HepG2 (cell line): ENCODE measurements around the gene GALP. TPM values are rescaled to one million over a fixed set of nuclear protein-coding genes. Genes with fewer than 3 reads are reported as not detected.

Experiments
- IKZF1 ChIP-seq: fragments of 450-650 bp; IDR thresholded peaks from 2 replicates; pipeline ENCODE4 v1.7.1; 2016
- KDM2A ChIP-seq: sonication (generic); formaldehyde crosslinking; IDR thresholded peaks from 2 replicates; pipeline ENCODE4 v1.4.0; 2020; ENCODE audit warnings: low read depth, missing genetic modification reagents, borderline replicate concordance
- MEF2D ChIP-seq: sonication (generic); formaldehyde crosslinking; IDR thresholded peaks from 2 replicates; pipeline ENCODE4 v1.5.1; 2020; ENCODE audit warnings: mild to moderate bottlenecking, missing genetic modification reagents
- NR2F2 ChIP-seq: IDR thresholded peaks from 2 replicates; pipeline ENCODE4 v1.6.1; 2012; ENCODE audit warnings: low read depth, inconsistent platforms, borderline replicate concordance
- PITX1 ChIP-seq: sonication (generic); formaldehyde crosslinking; IDR thresholded peaks from 2 replicates; pipeline ENCODE4 v1.5.1; 2020; ENCODE audit warnings: mild to moderate bottlenecking, missing genetic modification reagents
- RFX5 ChIP-seq: IDR thresholded peaks from 2 replicates; pipeline ENCODE4 v1.6.1; 2011; ENCODE audit warnings: low read depth, low read length, improper control_type of control experiment
- SALL1 ChIP-seq: sonication (generic); formaldehyde crosslinking; IDR thresholded peaks from 2 replicates; pipeline ENCODE4 v1.8.0; 2022; ENCODE audit warnings: mild to moderate bottlenecking, missing genetic modification reagents
- SALL2 ChIP-seq: sonication (generic); formaldehyde crosslinking; IDR thresholded peaks from 2 replicates; pipeline ENCODE4 v1.8.1; 2023; ENCODE audit warnings: mild to moderate bottlenecking, missing genetic modification reagents, inconsistent platforms
- SIX1 ChIP-seq: sonication (generic); formaldehyde crosslinking; IDR thresholded peaks from 2 replicates; pipeline ENCODE4 v1.4.0; 2020; ENCODE audit warnings: missing genetic modification reagents, borderline replicate concordance
- ZNF619 ChIP-seq: sonication (generic); formaldehyde crosslinking; IDR thresholded peaks from 2 replicates; pipeline ENCODE4 v1.4.0; 2020; ENCODE audit warnings: mild to moderate bottlenecking, missing genetic modification reagents
- ZNF775 ChIP-seq: sonication (generic); formaldehyde crosslinking; IDR thresholded peaks from 2 replicates; pipeline ENCODE4 v1.4.0; 2020; ENCODE audit warnings: missing genetic modification reagents, mild to moderate bottlenecking, moderate library complexity, borderline replicate concordance
- polyA plus RNA-seq, 8 experiments: library from polyadenylated mRNA; depleted of rRNA in 3 of 8; stranded (reverse) in 7 of 8; unstranded in 1 of 8; fragments of >200 nt; fragmentation: Illumina TruSeq in 4 of 8; extraction: Trizol in 4 of 8; gene quantifications; 2 replicates each; pipeline versions ENCODE4 v1.2.1 to v1.2.3, GENCODE V29; 2011 to 2016; ENCODE audit warnings: low read depth in 4 of 8, missing spikeins in 1 of 8, mixed read lengths in 1 of 8; ENCODE audit not compliant: insufficient read depth in 1 of 8
- total RNA-seq, 5 experiments: library from RNA; depleted of rRNA; stranded (reverse); fragments of >200 nt; fragmentation: Illumina TruSeq; extraction: Trizol; gene quantifications; 2 replicates each; pipeline ENCODE4 v1.2.3, GENCODE V29; 2016; ENCODE audit warnings: low read depth in 1 of 5
- TF ChIP-seq, protein P1 (sequence below): sonication (generic); formaldehyde crosslinking; IDR thresholded peaks from 2 replicates; pipeline ENCODE4 v1.4.0; 2020; ENCODE audit warnings: mild to moderate bottlenecking, missing genetic modification reagents
- TF ChIP-seq, protein P2 (sequence below): sonication (generic); formaldehyde crosslinking; IDR thresholded peaks from 2 replicates; pipeline ENCODE4 v1.4.0; 2020; ENCODE audit warnings: mild to moderate bottlenecking, missing genetic modification reagents
- TF ChIP-seq, protein P3 (sequence below): sonication (generic); formaldehyde crosslinking; IDR thresholded peaks from 2 replicates; pipeline ENCODE4 v1.5.1; 2020; ENCODE audit warnings: missing genetic modification reagents, mild to moderate bottlenecking, borderline replicate concordance
- TF ChIP-seq, protein P4 (sequence below), 2 experiments: sonication (generic) in 1 of 2; formaldehyde crosslinking in 1 of 2; IDR thresholded peaks; 2 replicates each; pipeline versions ENCODE4 v1.6.1 to v1.9.0; 2014 to 2022; ENCODE audit warnings: antibody characterized with exemption in 1 of 2, borderline replicate concordance in 1 of 2, inconsistent platforms in 1 of 2, low read depth in 1 of 2, missing genetic modification reagents in 1 of 2

Gene GALP
- total and polyA plus RNA-seq, 2 of the 13 experiments (the other 11 are each of a cell fraction or from before 2014, with no cell fraction given): not detected

DNA sequence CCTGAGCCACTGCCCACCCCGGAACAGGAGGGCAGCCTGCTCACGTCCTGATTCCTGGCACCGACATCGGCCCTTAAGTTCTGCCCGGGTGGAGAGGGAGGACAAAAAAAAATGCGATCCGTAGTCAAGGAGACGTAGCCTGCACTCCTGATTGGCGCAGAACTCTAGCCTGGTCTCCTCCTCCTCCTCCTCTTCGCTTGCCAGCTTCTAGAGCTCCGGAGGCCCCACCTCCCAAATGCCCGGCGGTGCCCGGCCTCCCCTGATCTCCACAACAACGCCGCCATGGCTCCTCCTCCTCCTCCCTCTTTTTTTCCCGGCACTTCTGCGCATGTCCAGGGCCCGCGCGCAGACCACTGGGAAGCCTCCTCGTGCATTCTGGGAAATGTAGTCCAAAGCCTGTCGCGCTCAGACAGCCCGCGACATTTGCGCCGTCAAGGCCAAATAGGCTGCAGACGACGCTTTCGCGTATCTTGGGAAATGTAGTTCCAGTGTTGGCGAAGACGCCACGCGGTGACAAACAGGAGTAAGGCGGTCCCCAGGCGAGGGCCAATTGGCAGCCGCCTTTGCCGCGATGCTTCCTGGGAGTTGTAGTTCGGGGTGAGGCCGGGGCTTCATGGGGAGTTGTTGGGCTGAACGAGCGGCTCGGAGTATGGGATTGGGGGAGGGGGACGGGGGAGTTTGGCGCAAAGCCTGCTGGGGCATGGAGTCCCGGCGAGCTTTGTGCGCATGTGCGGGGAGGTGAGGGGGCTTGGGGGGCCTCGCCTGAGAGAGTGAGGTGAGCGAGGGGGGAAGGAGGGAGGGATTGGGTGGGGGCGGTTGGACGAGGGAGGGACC lies 35.0 kb upstream of the GALP start, which contains the start of gene ZNF444 (continued):
- TF ChIP-seq, protein P1, sequence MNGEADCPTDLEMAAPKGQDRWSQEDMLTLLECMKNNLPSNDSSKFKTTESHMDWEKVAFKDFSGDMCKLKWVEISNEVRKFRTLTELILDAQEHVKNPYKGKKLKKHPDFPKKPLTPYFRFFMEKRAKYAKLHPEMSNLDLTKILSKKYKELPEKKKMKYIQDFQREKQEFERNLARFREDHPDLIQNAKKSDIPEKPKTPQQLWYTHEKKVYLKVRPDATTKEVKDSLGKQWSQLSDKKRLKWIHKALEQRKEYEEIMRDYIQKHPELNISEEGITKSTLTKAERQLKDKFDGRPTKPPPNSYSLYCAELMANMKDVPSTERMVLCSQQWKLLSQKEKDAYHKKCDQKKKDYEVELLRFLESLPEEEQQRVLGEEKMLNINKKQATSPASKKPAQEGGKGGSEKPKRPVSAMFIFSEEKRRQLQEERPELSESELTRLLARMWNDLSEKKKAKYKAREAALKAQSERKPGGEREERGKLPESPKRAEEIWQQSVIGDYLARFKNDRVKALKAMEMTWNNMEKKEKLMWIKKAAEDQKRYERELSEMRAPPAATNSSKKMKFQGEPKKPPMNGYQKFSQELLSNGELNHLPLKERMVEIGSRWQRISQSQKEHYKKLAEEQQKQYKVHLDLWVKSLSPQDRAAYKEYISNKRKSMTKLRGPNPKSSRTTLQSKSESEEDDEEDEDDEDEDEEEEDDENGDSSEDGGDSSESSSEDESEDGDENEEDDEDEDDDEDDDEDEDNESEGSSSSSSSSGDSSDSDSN: peak; percentile 40; the same call in 1 of the 2 replicates
- no peak for TF ChIP-seq IKZF1
- no peak for TF ChIP-seq PITX1
- TF ChIP-seq ZNF619: 0 out of 2 replicates have a peak, but pooled peaks have one; percentile 56
- TF ChIP-seq ZNF775 (CRISPR knock-in tag): no peak
- TF ChIP-seq SALL1 (CRISPR knock-in tag): peak; percentile 39; the same call in 1 of the 2 replicates
- TF ChIP-seq NR2F2: peak; percentile 22; the same call in 1 of the 2 replicates
- TF ChIP-seq MEF2D (CRISPR knock-in tag): peak; percentile 47; the same call in 1 of the 2 replicates
- TF ChIP-seq, protein P2, sequence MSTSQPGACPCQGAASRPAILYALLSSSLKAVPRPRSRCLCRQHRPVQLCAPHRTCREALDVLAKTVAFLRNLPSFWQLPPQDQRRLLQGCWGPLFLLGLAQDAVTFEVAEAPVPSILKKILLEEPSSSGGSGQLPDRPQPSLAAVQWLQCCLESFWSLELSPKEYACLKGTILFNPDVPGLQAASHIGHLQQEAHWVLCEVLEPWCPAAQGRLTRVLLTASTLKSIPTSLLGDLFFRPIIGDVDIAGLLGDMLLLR: no peak
- TF ChIP-seq KDM2A (CRISPR knock-in tag): peak; percentile 47; the same call in 1 of the 2 replicates
- TF ChIP-seq, protein P3, sequence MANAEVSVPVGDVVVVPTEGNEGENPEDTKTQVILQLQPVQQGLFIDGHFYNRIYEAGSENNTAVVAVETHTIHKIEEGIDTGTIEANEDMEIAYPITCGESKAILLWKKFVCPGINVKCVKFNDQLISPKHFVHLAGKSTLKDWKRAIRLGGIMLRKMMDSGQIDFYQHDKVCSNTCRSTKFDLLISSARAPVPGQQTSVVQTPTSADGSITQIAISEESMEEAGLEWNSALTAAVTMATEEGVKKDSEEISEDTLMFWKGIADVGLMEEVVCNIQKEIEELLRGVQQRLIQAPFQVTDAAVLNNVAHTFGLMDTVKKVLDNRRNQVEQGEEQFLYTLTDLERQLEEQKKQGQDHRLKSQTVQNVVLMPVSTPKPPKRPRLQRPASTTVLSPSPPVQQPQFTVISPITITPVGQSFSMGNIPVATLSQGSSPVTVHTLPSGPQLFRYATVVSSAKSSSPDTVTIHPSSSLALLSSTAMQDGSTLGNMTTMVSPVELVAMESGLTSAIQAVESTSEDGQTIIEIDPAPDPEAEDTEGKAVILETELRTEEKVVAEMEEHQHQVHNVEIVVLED (CRISPR knock-in tag): peak; percentile 95
- peak; percentile 80; the same call in 1 of the 2 replicates for TF ChIP-seq SALL2 (CRISPR knock-in tag)
- TF ChIP-seq RFX5: no peak; the same call in 1 of the 2 replicates
- TF ChIP-seq, protein P4, sequence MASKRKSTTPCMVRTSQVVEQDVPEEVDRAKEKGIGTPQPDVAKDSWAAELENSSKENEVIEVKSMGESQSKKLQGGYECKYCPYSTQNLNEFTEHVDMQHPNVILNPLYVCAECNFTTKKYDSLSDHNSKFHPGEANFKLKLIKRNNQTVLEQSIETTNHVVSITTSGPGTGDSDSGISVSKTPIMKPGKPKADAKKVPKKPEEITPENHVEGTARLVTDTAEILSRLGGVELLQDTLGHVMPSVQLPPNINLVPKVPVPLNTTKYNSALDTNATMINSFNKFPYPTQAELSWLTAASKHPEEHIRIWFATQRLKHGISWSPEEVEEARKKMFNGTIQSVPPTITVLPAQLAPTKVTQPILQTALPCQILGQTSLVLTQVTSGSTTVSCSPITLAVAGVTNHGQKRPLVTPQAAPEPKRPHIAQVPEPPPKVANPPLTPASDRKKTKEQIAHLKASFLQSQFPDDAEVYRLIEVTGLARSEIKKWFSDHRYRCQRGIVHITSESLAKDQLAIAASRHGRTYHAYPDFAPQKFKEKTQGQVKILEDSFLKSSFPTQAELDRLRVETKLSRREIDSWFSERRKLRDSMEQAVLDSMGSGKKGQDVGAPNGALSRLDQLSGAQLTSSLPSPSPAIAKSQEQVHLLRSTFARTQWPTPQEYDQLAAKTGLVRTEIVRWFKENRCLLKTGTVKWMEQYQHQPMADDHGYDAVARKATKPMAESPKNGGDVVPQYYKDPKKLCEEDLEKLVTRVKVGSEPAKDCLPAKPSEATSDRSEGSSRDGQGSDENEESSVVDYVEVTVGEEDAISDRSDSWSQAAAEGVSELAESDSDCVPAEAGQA (IDR thresholded peaks at IDR 0.05; ENCODE audit: low read depth): peak; percentile 79; the same call in 1 of the 2 replicates
- TF ChIP-seq, protein P4 (CRISPR knock-in tag; IDR thresholded peaks at IDR 0.05; ENCODE audit: borderline replicate concordance): no peak
- TF ChIP-seq SIX1 (CRISPR knock-in tag): no peak
